SK-N-SH (cell line): ENCODE measurements around the gene GLIPR1L1. TPM values are rescaled to one million over a fixed set of nuclear protein-coding genes. Genes with fewer than 3 reads are reported as not detected.

Source experiments
- CHD2 ChIP-seq: fragments of 150-350 bp; IDR thresholded peaks from 2 replicates; pipeline ENCODE4 v1.6.1; 2018; ENCODE audit warnings: low read length; ENCODE audit not compliant: partially characterized antibody
- CTCF ChIP-seq: fragments of 200-600 bp; sonication (generic); IDR thresholded peaks from 2 replicates; pipeline ENCODE4 v1.6.1; 2017; ENCODE audit warnings: antibody characterized with exemption, mild to moderate bottlenecking, moderate library complexity
- EP300 ChIP-seq, 2 experiments: IDR thresholded peaks; 2 replicates each; pipeline versions ENCODE4 v1.4.0 to v1.6.1; 2012; ENCODE audit warnings: borderline replicate concordance in 1 of 2, low read depth in 1 of 2, low read length in 1 of 2
- EZH2phosphoT487 ChIP-seq: fragments of 200-600 bp; sonication (generic); IDR thresholded peaks from 2 replicates; pipeline ENCODE4 v1.6.1; 2017; ENCODE audit warnings: low read depth, mixed run types, mild to moderate bottlenecking, antibody characterized with exemption, moderate library complexity, borderline replicate concordance
- GABPA ChIP-seq: IDR thresholded peaks from 2 replicates; pipeline ENCODE4 v1.4.0; 2012; ENCODE audit warnings: low read depth, mild to moderate bottlenecking
- JUND ChIP-seq: IDR thresholded peaks from 2 replicates; pipeline ENCODE4 v1.4.0; 2012
- MXI1 ChIP-seq: IDR thresholded peaks from 2 replicates; pipeline ENCODE4 v1.6.1; 2012; ENCODE audit warnings: mild to moderate bottlenecking, low read depth, low read length, improper control_type of control experiment
- NFIC ChIP-seq: IDR thresholded peaks from 2 replicates; pipeline ENCODE4 v1.4.0; 2012; ENCODE audit warnings: borderline replicate concordance
- NRF1 ChIP-seq: IDR thresholded peaks from 2 replicates; pipeline ENCODE4 v1.6.1; 2012; ENCODE audit warnings: low read depth, mild to moderate bottlenecking, low read length
- PBX3 ChIP-seq: IDR thresholded peaks from 2 replicates; pipeline ENCODE4; 2012
- POLR2AphosphoS5 ChIP-seq: IDR thresholded peaks from 2 replicates; pipeline ENCODE4 v1.6.1; 2012; ENCODE audit warnings: low read depth, low read length
- RCOR1 ChIP-seq: fragments of 150-350 bp; IDR thresholded peaks from 2 replicates; pipeline ENCODE4 v1.6.1; 2017; ENCODE audit warnings: antibody characterized with exemption, low read length
- REST ChIP-seq: IDR thresholded peaks from 2 replicates; pipeline ENCODE4 v1.6.1; 2012; ENCODE audit warnings: mild to moderate bottlenecking, low read depth, low read length, moderate library complexity
- RFX5 ChIP-seq: IDR thresholded peaks from 2 replicates; pipeline ENCODE4 v1.6.1; 2012; ENCODE audit warnings: mild to moderate bottlenecking, improper control_type of control experiment, low read length
- RXRA ChIP-seq: IDR thresholded peaks from 2 replicates; pipeline ENCODE4 v1.4.0; 2012; ENCODE audit warnings: low read depth, mild to moderate bottlenecking, borderline replicate concordance
- SMC3 ChIP-seq: IDR thresholded peaks from 2 replicates; pipeline ENCODE4 v1.6.1; 2012; ENCODE audit warnings: low read depth, low read length, improper control_type of control experiment
- TAF1 ChIP-seq: IDR thresholded peaks from 2 replicates; pipeline ENCODE4 v1.6.1; 2012; ENCODE audit warnings: low read depth, mild to moderate bottlenecking, low read length, moderate library complexity, borderline replicate concordance
- TCF12 ChIP-seq: IDR thresholded peaks from 2 replicates; pipeline ENCODE4 v1.4.0; 2012
- TEAD4 ChIP-seq: IDR thresholded peaks from 2 replicates; pipeline ENCODE4 v1.4.0; 2012; ENCODE audit warnings: mild to moderate bottlenecking, borderline replicate concordance; ENCODE audit not compliant: insufficient read depth
- polyA plus RNA-seq, 3 experiments: library from polyadenylated mRNA; depleted of rRNA; stranded (reverse); fragments of >200 nt; gene quantifications; 2 replicates each; pipeline ENCODE4 v1.2.3, GENCODE V29; 2012
- TF ChIP-seq, protein P1 (sequence below): IDR thresholded peaks from 2 replicates; pipeline ENCODE4 v1.4.0; 2012; ENCODE audit warnings: low read depth

Gene GLIPR1L1
- polyA plus RNA-seq, 1 of the 3 experiments (the other 2 are of a cell fraction): not detected

DNA sequence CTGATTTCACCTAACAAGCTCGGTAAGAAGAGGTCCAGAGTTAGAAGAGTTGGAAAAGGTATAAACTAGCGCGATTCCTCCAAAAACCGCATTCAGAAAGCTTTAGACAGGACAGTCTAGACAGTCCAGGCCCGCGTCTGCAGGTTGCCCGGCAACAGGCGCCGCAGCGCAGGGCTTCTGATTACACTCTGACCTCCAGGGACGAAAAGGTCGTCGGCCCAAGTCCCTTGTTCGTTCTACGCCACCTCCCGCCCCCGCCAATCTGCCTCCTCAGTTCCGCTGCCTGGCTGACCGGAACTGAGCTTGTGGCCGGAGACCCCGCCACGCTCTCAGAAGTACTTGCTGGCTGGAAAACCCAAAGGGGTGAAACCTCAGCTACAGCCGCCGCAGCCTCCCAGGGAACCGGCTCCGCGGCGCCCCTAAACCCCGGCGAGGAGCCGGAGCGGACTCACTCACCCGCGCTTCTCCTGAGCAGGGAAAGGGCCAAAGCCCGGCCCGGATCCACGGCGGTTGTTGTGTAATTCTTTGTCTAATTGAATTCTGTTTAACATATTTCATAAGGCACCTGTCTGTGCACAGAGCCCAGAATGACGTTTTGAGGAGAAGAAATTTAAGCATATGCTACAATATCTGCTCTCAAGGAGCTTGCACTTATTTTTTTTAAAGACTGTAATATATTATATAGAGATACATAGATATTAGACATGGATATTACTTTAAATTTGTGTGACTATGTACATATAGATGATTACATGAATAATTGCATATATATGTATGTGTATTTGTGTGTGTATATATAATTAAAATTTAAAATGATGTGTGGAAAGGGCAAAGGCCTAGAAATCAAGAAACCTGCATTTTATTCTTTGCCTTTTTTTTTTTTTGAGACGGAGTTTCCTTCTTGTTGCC lies 4.3 kb upstream of the GLIPR1L1 start, which contains the start of gene CAPS2 (continued):
- TF ChIP-seq EP300 (IDR thresholded peaks at IDR 0.05; ENCODE audit: borderline replicate concordance in 1 of 2, low read depth in 1 of 2, low read length in 1 of 2) (peak in 1 of 2 experiments; percentile 28; a peak in 1 of 4 replicates), PBX3 (peak; percentile 58), TEAD4 (no peak), SMC3 (0 out of 2 replicates have a peak, but pooled peaks have one; percentile 26), NFIC (no peak), JUND (peak; percentile 97), EZH2phosphoT487 (no peak), REST (peak; percentile 60; the same call in 1 of the 2 replicates), MXI1 (peak; percentile 51; the same call in 1 of the 2 replicates), GABPA (0 out of 2 replicates have a peak, but pooled peaks have one; percentile 15), RFX5 (peak; percentile 85), RCOR1 (peak; percentile 76), RXRA (peak; percentile 31; the same call in 1 of the 2 replicates), NRF1 (no peak), POLR2AphosphoS5 (peak; percentile 48; the same call in 1 of the 2 replicates), CTCF (no peak), CHD2 (peak; percentile 90), TCF12 (no peak), TAF1 (peak; percentile 63; the same call in 1 of the 2 replicates)
- TF ChIP-seq, protein P1, sequence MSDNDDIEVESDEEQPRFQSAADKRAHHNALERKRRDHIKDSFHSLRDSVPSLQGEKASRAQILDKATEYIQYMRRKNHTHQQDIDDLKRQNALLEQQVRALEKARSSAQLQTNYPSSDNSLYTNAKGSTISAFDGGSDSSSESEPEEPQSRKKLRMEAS: peak; percentile 44; the same call in 1 of the 2 replicates
